PFSK-1 (cell line): ENCODE results near the gene PHYH.

Source experiments
- FOXP2 ChIP-seq: optimal IDR thresholded peaks from 2 replicates; pipeline ENCODE3; 2011; ENCODE audit warnings: borderline replicate concordance, control low read depth, inconsistent platforms; ENCODE audit not compliant: insufficient read depth; ENCODE audit errors: extremely low read length, extremely low read depth
- POLR2AphosphoS5 ChIP-seq: IDR thresholded peaks from 2 replicates; pipeline ENCODE4 v1.6.1; 2012; ENCODE audit warnings: low read depth, mild to moderate bottlenecking, control low read depth, low read length, moderate library complexity
- REST ChIP-seq, 2 experiments: IDR thresholded peaks; 2 replicates each; pipeline versions ENCODE4 v1.6.1 to v1.8.0; 2011 to 2012; ENCODE audit warnings: low read depth in 2 of 2, low read length in 2 of 2, control low read depth in 1 of 2, inconsistent platforms in 1 of 2, mild to moderate bottlenecking in 1 of 2, moderate library complexity in 1 of 2; ENCODE audit not compliant: insufficient read depth in 1 of 2
- TAF1 ChIP-seq: IDR thresholded peaks from 2 replicates; pipeline ENCODE4 v1.6.1; 2012; ENCODE audit warnings: low read length, control low read depth, borderline replicate concordance; ENCODE audit not compliant: insufficient read depth

GRCh38 chr10:13310518-13311176 is 10.8 kb upstream of the PHYH start:
- no peak for TF ChIP-seq REST (IDR thresholded peaks at IDR 0.05; ENCODE audit: insufficient read depth in 1 of 2, low read depth in 2 of 2, low read length in 2 of 2)
- TF ChIP-seq TAF1 = no peak
- no peak for TF ChIP-seq POLR2AphosphoS5
- TF ChIP-seq FOXP2 = no peak
